Measurements from ENCODE around the gene ADORA2B. TPM values are rescaled to one million over a fixed set of nuclear protein-coding genes. Genes with fewer than 3 reads are reported as not detected.

Gene ADORA2B
- total and polyA plus RNA-seq, 2 donors from 2014 or later = 0.60 TPM; not detected in 1

DNA sequence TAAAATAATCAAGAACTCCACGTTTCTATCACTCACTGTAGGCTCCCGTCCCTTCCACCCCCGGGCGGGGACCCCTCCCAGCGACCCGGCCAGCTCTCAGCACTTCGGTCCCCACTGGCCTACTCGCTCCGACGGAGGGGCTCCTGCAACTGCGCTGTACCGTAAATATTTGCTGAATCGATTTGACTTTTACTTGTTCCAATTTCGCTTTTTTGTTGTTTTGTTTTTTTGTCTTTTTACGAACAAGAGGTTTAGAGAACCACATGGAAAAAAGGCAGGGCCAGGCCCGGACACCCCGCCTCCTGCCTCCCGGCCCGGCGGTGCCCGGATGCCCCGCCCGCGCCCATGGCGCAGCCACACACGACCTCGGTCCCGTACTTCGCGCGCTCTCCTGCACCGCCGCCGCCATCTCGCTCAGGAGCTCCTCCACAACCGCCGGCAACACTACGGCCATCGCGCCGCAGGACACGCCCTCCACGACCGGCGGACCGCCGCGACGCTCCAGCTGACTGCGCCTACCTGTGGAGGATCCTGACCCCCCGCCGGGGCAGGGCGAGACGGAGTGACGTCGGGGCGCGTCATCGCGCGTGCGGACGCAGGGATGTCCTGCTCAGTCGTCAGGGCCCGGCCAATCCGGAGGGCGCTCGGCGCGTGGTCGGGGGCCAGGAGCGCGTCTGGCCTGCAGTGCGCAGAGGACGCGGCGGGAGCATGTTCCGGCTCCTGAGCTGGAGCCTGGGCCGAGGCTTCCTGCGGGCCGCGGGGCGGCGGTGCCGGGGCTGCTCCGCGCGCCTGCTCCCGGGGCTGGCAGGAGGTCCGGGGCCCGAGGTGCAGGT lies 54.4 kb downstream of the ADORA2B start, which contains the start of the genes TTC19 and ZSWIM7:
TTC19 (plus strand) TSS at position 684 of the 833 bp plus-strand sequence; CDS start at position 709, 25 bp downstream.
ZSWIM7 (minus strand) TSS at position 564 of the 833 bp plus-strand sequence; CDS start at position 454, 110 bp downstream.
- intact Hi-C loops (cut with DNase I) = no loop called here
- FAIRE-seq = no peak

DNA sequence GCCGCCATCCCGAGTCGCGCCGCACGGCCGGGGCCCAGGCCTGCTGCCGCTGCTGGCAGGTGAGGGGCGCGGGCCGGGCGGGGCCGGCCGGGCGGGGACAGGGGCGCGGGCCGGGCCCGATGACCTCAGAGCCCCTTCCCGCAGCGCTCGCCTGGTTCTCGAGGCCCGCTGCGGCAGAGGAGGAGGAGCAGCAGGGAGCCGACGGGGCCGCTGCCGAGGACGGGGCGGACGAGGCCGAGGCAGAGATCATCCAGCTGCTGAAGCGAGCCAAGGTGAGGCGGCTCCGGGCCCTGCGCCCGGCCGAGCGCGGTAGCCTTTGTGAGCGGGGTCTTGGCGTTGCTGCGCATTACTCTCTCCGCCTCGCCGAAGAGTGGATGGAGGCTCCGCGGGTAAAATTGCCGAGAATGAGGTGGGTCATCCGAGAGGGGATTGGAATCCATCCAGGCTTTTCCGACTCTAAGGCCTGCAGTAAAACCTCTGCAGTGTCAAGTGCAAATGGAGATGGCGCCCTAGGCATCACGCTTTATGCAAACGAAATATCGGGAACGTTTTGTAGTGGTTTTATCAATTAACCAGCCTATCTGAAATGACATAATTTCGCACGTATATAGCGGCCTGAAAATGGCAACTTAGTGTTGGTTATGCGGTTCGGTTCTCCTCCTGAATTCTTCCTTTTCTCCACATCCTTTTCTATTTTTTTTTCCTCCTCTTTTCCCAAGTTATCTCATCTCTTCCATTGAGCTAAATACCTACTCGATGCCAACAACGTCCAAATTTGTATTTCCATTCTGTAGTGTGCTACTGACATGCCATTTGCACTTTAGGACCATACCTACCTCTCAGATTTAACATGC lies 55.3 kb downstream of the ADORA2B start:
- Histone ChIP-seq H3K9me3 (ENCODE audit: control insufficient read depth in 2 of 3, insufficient read depth in 1 of 3, low read length in 3 of 3) (no peaks in the 10 kb centered on the region), H3K36me3 (ENCODE audit: control insufficient read depth in 2 of 3, insufficient read depth in 3 of 3, low read length in 3 of 3) (peaks cover 10 to 25% (median 14%) of the 10 kb centered on the region in 3 donors), H3K27me3 (ENCODE audit: control insufficient read depth, insufficient read depth, low read length) (no peaks in the 10 kb centered on the region), H3K9ac (ENCODE audit: low read length in 3 of 3) (peak overlapping the region; percentile 71 to 94 (median 88)), H3K4me1 (ENCODE audit: control insufficient read depth in 2 of 3, insufficient read depth in 2 of 3, low read depth in 1 of 3, low read length in 3 of 3) (peaks cover 0 to 8% (median 7%) of the 10 kb centered on the region in 3 donors), H3K27ac (ENCODE audit: low read depth in 2 of 2, low read length in 2 of 2) (peak overlapping the region; percentile 98 to 99), H3K4me3 (ENCODE audit: low read length in 3 of 3) (peak overlapping the region; percentile 73 to 88 (median 76))
- DNase-seq (peak in 3 of 5 donors; percentile 65 to 79 (median 66)), FAIRE-seq (no peak)
- TF ChIP-seq, protein P1, sequence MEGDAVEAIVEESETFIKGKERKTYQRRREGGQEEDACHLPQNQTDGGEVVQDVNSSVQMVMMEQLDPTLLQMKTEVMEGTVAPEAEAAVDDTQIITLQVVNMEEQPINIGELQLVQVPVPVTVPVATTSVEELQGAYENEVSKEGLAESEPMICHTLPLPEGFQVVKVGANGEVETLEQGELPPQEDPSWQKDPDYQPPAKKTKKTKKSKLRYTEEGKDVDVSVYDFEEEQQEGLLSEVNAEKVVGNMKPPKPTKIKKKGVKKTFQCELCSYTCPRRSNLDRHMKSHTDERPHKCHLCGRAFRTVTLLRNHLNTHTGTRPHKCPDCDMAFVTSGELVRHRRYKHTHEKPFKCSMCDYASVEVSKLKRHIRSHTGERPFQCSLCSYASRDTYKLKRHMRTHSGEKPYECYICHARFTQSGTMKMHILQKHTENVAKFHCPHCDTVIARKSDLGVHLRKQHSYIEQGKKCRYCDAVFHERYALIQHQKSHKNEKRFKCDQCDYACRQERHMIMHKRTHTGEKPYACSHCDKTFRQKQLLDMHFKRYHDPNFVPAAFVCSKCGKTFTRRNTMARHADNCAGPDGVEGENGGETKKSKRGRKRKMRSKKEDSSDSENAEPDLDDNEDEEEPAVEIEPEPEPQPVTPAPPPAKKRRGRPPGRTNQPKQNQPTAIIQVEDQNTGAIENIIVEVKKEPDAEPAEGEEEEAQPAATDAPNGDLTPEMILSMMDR (IDR thresholded peaks at IDR 0.05; ENCODE audit: borderline replicate concordance, extremely low read depth, insufficient read depth) = no peak
- intact Hi-C loops (cut with DNase I) = no loop called here

More for the DNA sequence above, 54.4 kb downstream of the ADORA2B start, which contains the start of the genes TTC19 and ZSWIM7:
- peak within 1 kb of the TSS; percentile 73 to 88 (median 79) for H3K4me3 ChIP-seq (ENCODE audit: low read length in 3 of 3)
- no peaks in the 10 kb centered on the region for H3K9me3 ChIP-seq (ENCODE audit: control insufficient read depth in 2 of 3, insufficient read depth in 1 of 3, low read length in 3 of 3)
- DNase-seq = peak; percentile 97 to 99 (median 98)
- peak within 1 kb of the TSS; percentile 98 to 99 for H3K27ac ChIP-seq (ENCODE audit: low read depth in 2 of 2, low read length in 2 of 2)
- H3K27me3 ChIP-seq (ENCODE audit: control insufficient read depth, insufficient read depth, low read length) = no peaks in the 10 kb centered on the region
- peaks cover 7 to 18% (median 9%) of the 10 kb centered on the region in 3 donors for H3K36me3 ChIP-seq (ENCODE audit: control insufficient read depth in 2 of 3, insufficient read depth in 3 of 3, low read length in 3 of 3)
- H3K4me1 ChIP-seq (ENCODE audit: control insufficient read depth in 2 of 3, insufficient read depth in 2 of 3, low read depth in 1 of 3, low read length in 3 of 3) = peaks cover 0 to 8% (median 7%) of the 10 kb centered on the region in 3 donors
- H3K9ac ChIP-seq (ENCODE audit: low read length in 3 of 3) = peak within 1 kb of the TSS; percentile 75 to 94 (median 88)
- TF ChIP-seq, protein P1 (IDR thresholded peaks at IDR 0.05; ENCODE audit: borderline replicate concordance, extremely low read depth, insufficient read depth) = peak; percentile 0

DNA sequence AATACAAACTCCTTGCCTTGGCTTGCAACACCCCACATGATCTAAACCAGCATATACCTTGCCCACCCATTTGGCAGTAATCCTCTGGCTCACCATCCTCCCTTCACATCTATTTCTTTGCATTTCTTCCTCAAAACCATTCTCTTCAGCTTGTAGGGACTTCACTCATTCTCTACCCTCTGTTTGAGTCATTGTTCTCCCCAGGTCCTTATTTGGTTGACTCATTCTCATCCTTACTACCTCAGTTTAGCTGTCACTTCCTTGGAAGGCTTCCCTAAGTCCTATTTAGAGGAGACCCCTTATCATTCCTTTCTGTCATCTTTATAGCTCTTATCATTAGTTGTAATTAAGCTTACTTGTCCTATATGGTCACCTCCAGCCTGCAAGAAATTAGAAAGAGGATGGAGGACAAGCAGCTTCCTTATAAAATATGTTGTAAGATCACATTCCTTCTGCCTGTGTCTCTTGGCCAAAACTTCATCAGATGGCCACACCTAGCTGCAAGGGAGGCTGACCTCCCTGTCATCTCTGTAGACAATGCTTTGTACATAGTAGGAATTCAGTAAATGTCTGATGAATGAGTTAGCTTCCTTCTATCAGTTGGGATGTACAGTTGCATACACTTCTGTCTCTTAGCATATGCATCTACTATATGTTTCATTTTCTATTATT lies 56.4 kb downstream of the ADORA2B start:
- TF ChIP-seq, protein P1 (IDR thresholded peaks at IDR 0.05; ENCODE audit: borderline replicate concordance, extremely low read depth, insufficient read depth) = no peak
- Histone ChIP-seq H3K4me3 (ENCODE audit: low read length in 3 of 3) (peak overlapping the region in 2 of 3 donors; percentile 73 to 76), H3K9ac (ENCODE audit: low read length in 3 of 3) (peak overlapping the region in 1 of 3 donors; percentile 94), H3K4me1 (ENCODE audit: control insufficient read depth in 2 of 3, insufficient read depth in 2 of 3, low read depth in 1 of 3, low read length in 3 of 3) (peaks cover 0 to 8% (median 7%) of the 10 kb centered on the region in 3 donors), H3K27ac (ENCODE audit: low read depth in 2 of 2, low read length in 2 of 2) (no peak overlapping the region), H3K27me3 (ENCODE audit: control insufficient read depth, insufficient read depth, low read length) (no peaks in the 10 kb centered on the region), H3K36me3 (ENCODE audit: control insufficient read depth in 2 of 3, insufficient read depth in 3 of 3, low read length in 3 of 3) (peaks cover 10 to 32% (median 18%) of the 10 kb centered on the region in 3 donors), H3K9me3 (ENCODE audit: control insufficient read depth in 2 of 3, insufficient read depth in 1 of 3, low read length in 3 of 3) (no peaks in the 10 kb centered on the region)
- FAIRE-seq (no peak), DNase-seq (no peak)
- intact Hi-C loops (cut with DNase I) = no loop called here

Measured in kidney (tissue), 14 donors.